ENCODE data around the gene SAXO2.
"Not testable (repeated sequence)": the region's sequence is repeated elsewhere in the genome, so short reads cannot be mapped to it uniquely, and the experiment has no call there.

The SAXO2 gene

GRCh38 chr15:82267137-82267536 lies 4.5 kb downstream of the SAXO2 start:
- H3K27ac Mint-ChIP-seq; H3K36me3 Mint-ChIP-seq; H3K4me3 Mint-ChIP-seq; H3K4me1 Mint-ChIP-seq (ENCODE audit: low read depth); H3K9me3 Mint-ChIP-seq (ENCODE audit: low read depth); H3K27me3 Mint-ChIP-seq: not testable (repeated sequence)

- not testable (repeated sequence) for H3K36me3 Mint-ChIP-seq; H3K9me3 Mint-ChIP-seq (ENCODE audit: low read depth); H3K4me1 Mint-ChIP-seq (ENCODE audit: low read depth); H3K27me3 Mint-ChIP-seq; H3K4me3 Mint-ChIP-seq; H3K27ac Mint-ChIP-seq
Observed at GRCh38 chr15:82268454-82268853, 5.8 kb downstream of the SAXO2 start.

DNA sequence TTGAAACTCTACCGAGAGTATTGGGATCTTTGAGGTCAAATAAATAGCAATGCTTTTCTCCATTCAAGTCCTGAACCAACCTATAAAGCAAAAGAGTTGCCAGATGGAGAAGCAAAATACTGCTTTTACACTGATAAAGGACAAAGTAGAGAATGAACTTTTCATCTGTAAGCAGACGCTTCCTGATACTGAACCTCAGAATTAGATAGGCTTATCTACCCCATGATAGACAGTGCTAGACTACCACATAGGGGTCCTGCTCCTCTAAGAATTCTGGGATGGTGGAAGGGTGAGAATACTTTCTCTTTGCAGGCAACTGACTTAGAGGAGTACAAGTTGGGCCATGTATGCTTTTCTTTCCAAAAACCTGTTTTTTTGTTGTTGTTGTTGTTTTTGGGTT lies 9.5 kb downstream of the SAXO2 start:
- Mint-ChIP-seq H3K9me3 (ENCODE audit: low read depth) (no peaks in the 10 kb centered on the region), H3K4me3 (no peak overlapping the region), H3K27me3 (peaks cover 9% of the 10 kb centered on the region), H3K4me1 (ENCODE audit: low read depth) (no peaks in the 10 kb centered on the region), H3K36me3 (peaks cover 12% of the 10 kb centered on the region), H3K27ac (no peak overlapping the region)

GRCh38 chr15:82275410-82275809 lies 12.8 kb downstream of the SAXO2 start:
- no peaks in the 10 kb centered on the region for H3K4me1 Mint-ChIP-seq (ENCODE audit: low read depth)
- no peak overlapping the region for H3K4me3 Mint-ChIP-seq
- H3K9me3 Mint-ChIP-seq (ENCODE audit: low read depth), result no peaks in the 10 kb centered on the region
- no peak overlapping the region for H3K27ac Mint-ChIP-seq
- H3K36me3 Mint-ChIP-seq, result peaks cover 12% of the 10 kb centered on the region
- H3K27me3 Mint-ChIP-seq, result peaks cover 9% of the 10 kb centered on the region

DNA sequence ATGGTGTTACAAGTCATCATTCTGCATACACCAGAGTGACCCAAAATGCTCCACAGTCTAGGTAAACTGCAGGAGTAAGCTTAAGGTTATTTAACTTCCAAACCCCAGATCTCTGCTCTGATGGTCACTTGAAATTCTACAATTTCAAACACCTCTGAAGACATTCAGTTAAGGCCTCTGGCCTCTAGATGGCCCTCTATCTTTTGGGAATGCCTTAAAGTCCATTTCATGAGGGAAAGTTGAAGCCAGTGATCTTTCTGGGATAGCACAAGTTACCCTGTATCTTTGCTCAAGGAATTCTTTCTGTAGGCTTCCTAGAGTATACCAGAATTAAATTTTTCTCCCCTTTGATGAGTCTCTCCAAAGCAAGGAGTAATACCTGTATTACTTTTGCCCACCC lies 18.7 kb downstream of the SAXO2 start:
- H3K36me3 Mint-ChIP-seq; H3K9me3 Mint-ChIP-seq (ENCODE audit: low read depth): not testable (repeated sequence)

DNA sequence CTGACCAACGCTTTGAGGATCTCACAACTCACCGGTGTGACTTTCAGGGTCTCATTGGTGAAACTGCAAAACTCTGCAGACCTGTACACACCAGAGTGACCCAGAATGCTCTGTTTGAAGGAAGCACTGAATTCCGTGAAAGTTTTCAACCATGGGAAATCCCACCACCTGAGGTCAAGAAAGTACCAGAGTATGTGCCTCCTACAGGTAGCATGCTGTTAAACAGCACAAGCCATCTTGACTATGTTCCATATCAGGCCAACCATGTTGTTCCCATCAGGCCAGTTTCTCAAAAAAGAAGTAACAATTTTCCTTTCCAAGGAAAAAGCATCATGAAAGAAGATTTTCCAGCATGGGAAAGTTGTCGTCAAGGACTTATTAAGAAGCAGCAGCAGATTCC lies 19.8 kb downstream of the SAXO2 start:
- H3K9me3 Mint-ChIP-seq (ENCODE audit: low read depth); H3K4me3 Mint-ChIP-seq; H3K27ac Mint-ChIP-seq; H3K27me3 Mint-ChIP-seq; H3K36me3 Mint-ChIP-seq: not testable (repeated sequence)
- peaks cover 26% of the 10 kb centered on the region for H3K4me1 Mint-ChIP-seq (ENCODE audit: low read depth)

More for the DNA sequence above, 18.7 kb downstream of the SAXO2 start:
- H3K27ac Mint-ChIP-seq, H3K4me3 Mint-ChIP-seq, H3K27me3 Mint-ChIP-seq: not testable (repeated sequence)
- H3K4me1 Mint-ChIP-seq (ENCODE audit: low read depth), result peaks cover 15% of the 10 kb centered on the region

- not testable (repeated sequence) for H3K4me3 Mint-ChIP-seq, H3K27me3 Mint-ChIP-seq, H3K27ac Mint-ChIP-seq, H3K36me3 Mint-ChIP-seq
- Mint-ChIP-seq H3K4me1 (ENCODE audit: low read depth) (peaks cover 36% of the 10 kb centered on the region), H3K9me3 (ENCODE audit: low read depth) (peaks cover 11% of the 10 kb centered on the region)
Observed at GRCh38 chr15:82284381-82284780, 21.8 kb downstream of the SAXO2 start.

- peak overlapping the region; percentile 83 for H3K27ac Mint-ChIP-seq
- H3K4me3 Mint-ChIP-seq, result peak overlapping the region; percentile 74
- H3K27me3 Mint-ChIP-seq, H3K36me3 Mint-ChIP-seq: not testable (repeated sequence)
- peaks cover 20% of the 10 kb centered on the region for H3K9me3 Mint-ChIP-seq (ENCODE audit: low read depth)
- peaks cover 41% of the 10 kb centered on the region for H3K4me1 Mint-ChIP-seq (ENCODE audit: low read depth)
Observed at GRCh38 chr15:82286475-82286874, 23.9 kb downstream of the SAXO2 start.

GRCh38 chr15:82288202-82288601 lies 25.6 kb downstream of the SAXO2 start:
- Mint-ChIP-seq H3K9me3 (ENCODE audit: low read depth) (peaks cover 20% of the 10 kb centered on the region), H3K4me1 (ENCODE audit: low read depth) (peaks cover 41% of the 10 kb centered on the region)
- not testable (repeated sequence) for H3K4me3 Mint-ChIP-seq, H3K27ac Mint-ChIP-seq, H3K27me3 Mint-ChIP-seq, H3K36me3 Mint-ChIP-seq

GRCh38 chr15:82292271-82292670 lies 29.7 kb downstream of the SAXO2 start:
- Mint-ChIP-seq H3K4me1 (ENCODE audit: low read depth) (peaks cover 16% of the 10 kb centered on the region), H3K9me3 (ENCODE audit: low read depth) (peaks cover 20% of the 10 kb centered on the region), H3K27ac (no peak overlapping the region), H3K36me3 (no peaks in the 10 kb centered on the region), H3K4me3 (no peak overlapping the region), H3K27me3 (no peaks in the 10 kb centered on the region)

- Mint-ChIP-seq H3K27me3 (no peaks in the 10 kb centered on the region), H3K36me3 (no peaks in the 10 kb centered on the region), H3K4me1 (ENCODE audit: low read depth) (peaks cover 15% of the 10 kb centered on the region), H3K9me3 (ENCODE audit: low read depth) (peaks cover 11% of the 10 kb centered on the region), H3K4me3 (no peak overlapping the region), H3K27ac (no peak overlapping the region)
Observed at GRCh38 chr15:82294061-82294690, 31.6 kb downstream of the SAXO2 start.

DNA sequence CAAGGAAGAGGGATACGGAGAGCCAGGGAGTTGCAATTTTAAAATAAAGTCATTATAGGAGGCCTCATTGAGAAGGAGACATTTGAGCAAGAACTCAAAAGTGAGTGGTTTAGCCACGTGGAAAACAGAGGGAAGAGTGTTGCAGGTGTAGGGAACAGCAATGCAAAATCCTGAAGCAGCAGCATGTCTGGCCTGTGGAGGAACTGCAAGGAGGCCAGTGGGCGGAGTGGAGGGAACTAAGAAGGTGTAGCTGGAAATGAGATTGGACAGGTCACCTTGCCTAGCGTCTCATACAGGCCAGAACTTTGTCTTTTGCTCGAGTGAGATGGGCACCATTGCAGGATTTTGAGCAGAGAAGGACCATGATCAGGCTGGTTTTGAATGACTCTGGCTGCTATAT lies 34.9 kb downstream of the SAXO2 start:
- peaks cover 10% of the 10 kb centered on the region for H3K4me1 Mint-ChIP-seq (ENCODE audit: low read depth)
- H3K36me3 Mint-ChIP-seq, result no peaks in the 10 kb centered on the region
- peak overlapping the region; percentile 0 for H3K4me3 Mint-ChIP-seq
- no peaks in the 10 kb centered on the region for H3K9me3 Mint-ChIP-seq (ENCODE audit: low read depth)
- no peaks in the 10 kb centered on the region for H3K27me3 Mint-ChIP-seq
- peak overlapping the region; percentile 18 for H3K27ac Mint-ChIP-seq

DNA sequence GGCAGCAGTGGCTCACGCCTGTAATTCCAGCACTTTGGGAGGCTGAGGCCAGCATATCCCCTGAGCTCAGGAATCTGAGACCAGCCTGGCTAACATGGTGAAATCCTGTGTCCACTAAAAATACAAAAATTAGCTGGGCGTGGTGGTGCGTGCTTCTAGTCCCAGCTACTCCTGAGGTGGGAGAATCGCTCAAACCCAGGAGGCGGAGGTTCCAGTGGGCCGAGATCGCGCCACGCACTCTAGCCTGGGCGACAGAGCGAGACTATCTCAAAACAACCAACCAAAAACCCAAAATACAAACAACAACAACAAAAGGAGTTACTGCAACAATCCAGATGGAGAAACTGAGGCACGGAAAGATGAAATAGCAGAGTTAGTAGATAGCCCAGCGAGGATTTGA lies 35.4 kb downstream of the SAXO2 start:
- Mint-ChIP-seq H3K9me3 (ENCODE audit: low read depth) (no peaks in the 10 kb centered on the region), H3K36me3 (no peaks in the 10 kb centered on the region), H3K27ac (peak overlapping the region; percentile 34)

DNA sequence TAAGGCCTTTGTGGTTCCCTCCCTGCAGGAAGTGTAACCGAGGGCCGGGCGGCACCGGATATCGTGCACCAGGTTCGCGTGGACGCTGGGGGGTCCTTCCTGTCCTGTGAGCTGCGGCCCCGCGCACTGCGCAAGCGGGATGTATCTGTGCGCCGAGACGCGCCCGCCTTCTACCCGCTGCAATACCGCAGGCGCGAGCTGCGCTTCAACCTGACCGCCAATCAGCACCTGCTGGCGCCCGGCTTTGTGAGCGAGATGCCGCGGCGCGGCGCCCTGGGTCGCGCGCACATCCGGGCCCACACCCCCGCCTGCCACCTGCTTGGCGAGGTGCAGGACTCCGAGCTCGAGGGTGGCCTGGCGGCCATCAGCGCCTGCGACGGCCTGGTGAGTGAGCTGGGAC lies 35.9 kb downstream of the SAXO2 start:
- Mint-ChIP-seq H3K4me3 (peak overlapping the region; percentile 54), H3K27ac (no peak overlapping the region), H3K9me3 (ENCODE audit: low read depth) (no peaks in the 10 kb centered on the region), H3K27me3 (no peaks in the 10 kb centered on the region), H3K4me1 (ENCODE audit: low read depth) (peaks cover 10% of the 10 kb centered on the region), H3K36me3 (no peaks in the 10 kb centered on the region)

More for the DNA sequence above, 35.4 kb downstream of the SAXO2 start:
- Mint-ChIP-seq H3K4me3 (peak overlapping the region; percentile 54), H3K27me3 (no peaks in the 10 kb centered on the region), H3K4me1 (ENCODE audit: low read depth) (peaks cover 10% of the 10 kb centered on the region)

DNA sequence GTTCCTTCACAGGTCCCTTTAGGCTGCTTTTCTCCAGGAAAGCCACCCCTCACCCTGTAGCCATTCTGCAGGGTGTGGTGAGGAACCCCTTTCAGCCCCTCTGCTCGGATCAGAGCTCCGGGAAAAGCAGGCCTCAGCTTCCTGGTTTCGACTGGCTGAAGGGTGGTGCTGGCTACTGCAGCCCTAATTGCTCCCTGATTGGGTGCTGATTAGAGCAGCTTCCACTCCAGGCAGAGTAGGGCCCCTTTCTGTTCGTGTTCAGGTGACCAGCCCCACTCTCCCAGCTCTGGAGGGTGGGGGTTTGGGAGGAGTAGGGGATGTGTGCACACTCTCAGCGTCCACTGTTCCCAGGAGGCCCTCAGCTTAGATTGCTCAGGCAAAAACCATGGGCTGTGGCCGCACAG lies 36.9 kb downstream of the SAXO2 start:
- not testable (repeated sequence) for H3K9me3 Mint-ChIP-seq (ENCODE audit: low read depth); H3K4me3 Mint-ChIP-seq; H3K27ac Mint-ChIP-seq; H3K36me3 Mint-ChIP-seq; H3K27me3 Mint-ChIP-seq; H3K4me1 Mint-ChIP-seq (ENCODE audit: low read depth)

DNA sequence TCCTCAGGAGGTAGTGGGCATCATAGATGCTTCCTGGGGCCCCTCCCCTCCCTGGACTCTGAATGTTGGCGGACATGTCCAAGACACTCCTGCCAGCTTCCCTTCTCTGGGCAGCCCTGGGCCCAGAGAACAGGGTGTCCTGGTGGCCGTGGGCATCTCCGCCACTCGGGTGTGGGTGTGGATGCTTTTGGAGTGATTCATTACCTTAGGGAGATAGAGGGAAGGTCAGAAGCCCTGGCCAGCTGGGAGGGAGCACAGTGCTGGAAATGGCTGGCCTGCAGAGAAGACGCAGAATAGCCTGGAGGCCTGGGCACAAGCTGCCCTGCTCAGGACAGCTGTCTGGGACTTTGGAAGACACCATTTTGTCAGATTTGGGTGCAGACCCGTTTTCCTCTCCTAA lies 37.7 kb downstream of the SAXO2 start:
- not testable (repeated sequence) for H3K4me3 Mint-ChIP-seq; H3K27ac Mint-ChIP-seq; H3K36me3 Mint-ChIP-seq; H3K27me3 Mint-ChIP-seq; H3K9me3 Mint-ChIP-seq (ENCODE audit: low read depth)
- peaks cover 17% of the 10 kb centered on the region for H3K4me1 Mint-ChIP-seq (ENCODE audit: low read depth)

All from activated naive CD8-positive, alpha-beta T cell (primary cell).